ENCODE data around the gene EPS15. TPM values are rescaled to one million over a fixed set of nuclear protein-coding genes. Genes with fewer than 3 reads are reported as not detected.
A peak's percentile ranks its signal among the peaks of the same experiment; 100 is the strongest.
"Not testable (repeated sequence)": the region's sequence is repeated elsewhere in the genome, so short reads cannot be mapped to it uniquely, and the experiment has no call there.

Gene EPS15
- total RNA-seq, result 10 to 100 TPM; 48.8 to 53.8 TPM
- 10 to 100 TPM; 29.5 to 41.1 (median 30.0) TPM for polyA plus RNA-seq
- 89.2 to 156 (median 108) reads per million in 6 experiments for total RNA-seq

- Mint-ChIP-seq H3K4me3 (peak within 1 kb of the TSS; percentile 86 to 100 (median 93)), H3K27ac (peak within 1 kb of the TSS; percentile 86 to 99 (median 93)), H3K4me1 (peaks cover 24 to 59% (median 52%) of the 10 kb centered on the region in 4 donors), H3K9me3 (no peaks in the 10 kb centered on the region), H3K27me3 (no peaks in the 10 kb centered on the region), H3K36me3 (no peaks in the 10 kb centered on the region)
- ATAC-seq (peak; percentile 75 to 84), DNase-seq (peak; percentile 68 to 89 (median 78))
- POLR2A ChIA-PET, result interaction anchor here (0.6 to 2.4 kb wide), 7 partner anchors 9 to 363 kb away, joined by 3 to 11 read pairs (median 4); no protein-coding TSS in a partner anchor
Measured at GRCh38 chr1:51519048-51519864, at the start of gene EPS15. Gene EPS15, minus strand, starts transcription at chr1:51519266. Its CDS starts 35 bp downstream, at chr1:51519231.

GRCh38 chr1:51568231-51568935 is 49.3 kb upstream of the EPS15 start:
- POLR2A ChIA-PET, result no interaction called here
- H3K4me1 Mint-ChIP-seq, result peaks cover 20 to 52% (median 30%) of the 10 kb centered on the region in 4 donors
- no peaks in the 10 kb centered on the region for H3K9me3 Mint-ChIP-seq
- no peak overlapping the region for H3K4me3 Mint-ChIP-seq
- no peak for ATAC-seq
- no peaks in the 10 kb centered on the region for H3K36me3 Mint-ChIP-seq
- H3K27me3 Mint-ChIP-seq, result peaks cover 0 to 1% (median 0%) of the 10 kb centered on the region in 5 donors
- DNase-seq, result no peak
- H3K27ac Mint-ChIP-seq, result peak overlapping the region in 4 of 10 donors; percentile 47 to 87 (median 82)

GRCh38 chr1:51567653-51568052 is 48.6 kb upstream of the EPS15 start:
- H3K9me3 Mint-ChIP-seq, result no peaks in the 10 kb centered on the region
- POLR2A ChIA-PET, result no interaction called here
- ATAC-seq, result no peak

GRCh38 chr1:51566260-51566659 is 47.2 kb upstream of the EPS15 start:
- Mint-ChIP-seq H3K4me1 (peaks cover 17 to 42% (median 30%) of the 10 kb centered on the region in 4 donors), H3K36me3 (no peaks in the 10 kb centered on the region), H3K9me3 (no peaks in the 10 kb centered on the region), H3K4me3 (no peak overlapping the region), H3K27me3 (no peaks in the 10 kb centered on the region), H3K27ac (no peak overlapping the region)
- DNase-seq (no peak), ATAC-seq (no peak)
- POLR2A ChIA-PET, result no interaction called here

More at GRCh38 chr1:51567653-51568052, 48.6 kb upstream of the EPS15 start:
- Mint-ChIP-seq H3K36me3 (no peaks in the 10 kb centered on the region), H3K4me3 (no peak overlapping the region), H3K4me1 (peaks cover 20 to 52% (median 30%) of the 10 kb centered on the region in 4 donors), H3K27ac (peak overlapping the region in 1 of 10 donors; percentile 15), H3K27me3 (peaks cover 0 to 1% (median 0%) of the 10 kb centered on the region in 5 donors)
- DNase-seq, result no peak

- no peaks in the 10 kb centered on the region for H3K9me3 Mint-ChIP-seq
- no peak overlapping the region for H3K27ac Mint-ChIP-seq
- POLR2A ChIA-PET, result no interaction called here
- no peak overlapping the region for H3K4me3 Mint-ChIP-seq
- no peak for DNase-seq
- no peaks in the 10 kb centered on the region for H3K36me3 Mint-ChIP-seq
- H3K27me3 Mint-ChIP-seq, result no peaks in the 10 kb centered on the region
- H3K4me1 Mint-ChIP-seq, result peaks cover 9 to 29% (median 19%) of the 10 kb centered on the region in 4 donors
- no peak for ATAC-seq
Measured at GRCh38 chr1:51565009-51565408, 45.9 kb upstream of the EPS15 start.

- Mint-ChIP-seq H3K36me3 (no peaks in the 10 kb centered on the region), H3K27ac (peak overlapping the region in 1 of 10 donors; percentile 52), H3K9me3 (no peaks in the 10 kb centered on the region), H3K27me3 (no peaks in the 10 kb centered on the region), H3K4me3 (no peak overlapping the region), H3K4me1 (peaks cover 3 to 20% (median 10%) of the 10 kb centered on the region in 4 donors)
- POLR2A ChIA-PET, result no interaction called here
- DNase-seq, result no peak
- no peak for ATAC-seq
Measured at GRCh38 chr1:51564124-51564523, 45.1 kb upstream of the EPS15 start.

- no peak overlapping the region for H3K4me3 Mint-ChIP-seq
- peaks cover 0 to 7% (median 3%) of the 10 kb centered on the region in 4 donors for H3K4me1 Mint-ChIP-seq
- no peak for ATAC-seq
- peaks cover 0 to 5% (median 0%) of the 10 kb centered on the region in 5 donors for H3K27me3 Mint-ChIP-seq
- no peaks in the 10 kb centered on the region for H3K9me3 Mint-ChIP-seq
- DNase-seq, result no peak
- POLR2A ChIA-PET, result no interaction called here
- peak overlapping the region in 1 of 10 donors; percentile 25 for H3K27ac Mint-ChIP-seq
- no peaks in the 10 kb centered on the region for H3K36me3 Mint-ChIP-seq
Measured at GRCh38 chr1:51561702-51562101, 42.6 kb upstream of the EPS15 start.

GRCh38 chr1:51560895-51561294 is 41.8 kb upstream of the EPS15 start:
- H3K9me3 Mint-ChIP-seq, POLR2A ChIA-PET, H3K4me1 Mint-ChIP-seq, DNase-seq, H3K36me3 Mint-ChIP-seq, H3K4me3 Mint-ChIP-seq, H3K27ac Mint-ChIP-seq, ATAC-seq, H3K27me3 Mint-ChIP-seq: not testable (repeated sequence)

- POLR2A ChIA-PET, result no interaction called here
Measured at GRCh38 chr1:51560034-51560433, 41.0 kb upstream of the EPS15 start.

GRCh38 chr1:51559501-51559900 is 40.4 kb upstream of the EPS15 start:
- Mint-ChIP-seq H3K9me3 (no peaks in the 10 kb centered on the region), H3K36me3 (no peaks in the 10 kb centered on the region), H3K27ac (no peak overlapping the region), H3K4me1 (peaks cover 0 to 5% (median 3%) of the 10 kb centered on the region in 4 donors), H3K27me3 (peaks cover 0 to 5% (median 0%) of the 10 kb centered on the region in 5 donors), H3K4me3 (no peak overlapping the region)
- ATAC-seq (no peak), DNase-seq (no peak)
- POLR2A ChIA-PET, result no interaction called here

More at GRCh38 chr1:51560034-51560433, 41.0 kb upstream of the EPS15 start:
- peaks cover 0 to 7% (median 3%) of the 10 kb centered on the region in 4 donors for H3K4me1 Mint-ChIP-seq
- H3K4me3 Mint-ChIP-seq, result no peak overlapping the region
- DNase-seq (no peak), ATAC-seq (no peak)
- no peaks in the 10 kb centered on the region for H3K9me3 Mint-ChIP-seq
- H3K27ac Mint-ChIP-seq, result no peak overlapping the region
- peaks cover 0 to 5% (median 0%) of the 10 kb centered on the region in 5 donors for H3K27me3 Mint-ChIP-seq
- H3K36me3 Mint-ChIP-seq, result no peaks in the 10 kb centered on the region

- Mint-ChIP-seq H3K4me3 (peak overlapping the region in 1 of 10 donors; percentile 28), H3K27ac (no peak overlapping the region), H3K4me1 (peaks cover 0 to 2% (median 1%) of the 10 kb centered on the region in 4 donors), H3K27me3 (peaks cover 0 to 5% (median 0%) of the 10 kb centered on the region in 5 donors), H3K36me3 (no peaks in the 10 kb centered on the region), H3K9me3 (no peaks in the 10 kb centered on the region)
- DNase-seq (no peak), ATAC-seq (no peak)
- POLR2A ChIA-PET, result no interaction called here
Measured at GRCh38 chr1:51559064-51559500, 40.0 kb upstream of the EPS15 start.

GRCh38 chr1:51558375-51558924 is 39.4 kb upstream of the EPS15 start:
- ATAC-seq (no peak), DNase-seq (no peak)
- Mint-ChIP-seq H3K9me3 (no peaks in the 10 kb centered on the region), H3K4me3 (no peak overlapping the region), H3K27ac (no peak overlapping the region), H3K36me3 (no peaks in the 10 kb centered on the region), H3K4me1 (peaks cover 0 to 2% (median 0%) of the 10 kb centered on the region in 4 donors), H3K27me3 (peaks cover 0 to 5% (median 0%) of the 10 kb centered on the region in 5 donors)
- POLR2A ChIA-PET, result no interaction called here
